ENCODE measurements around the gene CCL21. TPM values are rescaled to one million over a fixed set of nuclear protein-coding genes. Genes with fewer than 3 reads are reported as not detected.

The CCL21 gene
- total and polyA plus RNA-seq, 2 of the 8 experiments (the other 6 are each of a cell fraction or from before 2014, with no cell fraction given), result not detected

DNA sequence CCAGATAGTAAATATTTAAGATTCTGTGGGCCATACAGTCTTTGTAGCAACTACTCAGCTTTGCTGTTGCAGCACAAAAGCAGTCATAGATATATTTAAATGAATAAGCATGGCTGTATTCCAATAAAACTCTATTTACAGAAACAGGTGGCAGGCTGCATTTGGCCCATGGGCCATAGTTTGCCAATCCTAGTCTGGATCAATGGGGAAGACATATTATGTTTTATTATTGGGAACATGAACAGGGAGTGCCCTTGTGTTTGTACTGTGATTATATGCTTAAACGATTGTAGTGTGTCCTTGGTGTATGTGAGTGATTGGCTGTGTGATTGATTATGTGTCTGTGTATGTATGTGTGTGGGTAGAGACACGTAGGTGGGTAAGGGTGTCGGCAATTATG, 35.5 kb downstream of the CCL21 start (continued):
- TF ChIP-seq, protein P1, sequence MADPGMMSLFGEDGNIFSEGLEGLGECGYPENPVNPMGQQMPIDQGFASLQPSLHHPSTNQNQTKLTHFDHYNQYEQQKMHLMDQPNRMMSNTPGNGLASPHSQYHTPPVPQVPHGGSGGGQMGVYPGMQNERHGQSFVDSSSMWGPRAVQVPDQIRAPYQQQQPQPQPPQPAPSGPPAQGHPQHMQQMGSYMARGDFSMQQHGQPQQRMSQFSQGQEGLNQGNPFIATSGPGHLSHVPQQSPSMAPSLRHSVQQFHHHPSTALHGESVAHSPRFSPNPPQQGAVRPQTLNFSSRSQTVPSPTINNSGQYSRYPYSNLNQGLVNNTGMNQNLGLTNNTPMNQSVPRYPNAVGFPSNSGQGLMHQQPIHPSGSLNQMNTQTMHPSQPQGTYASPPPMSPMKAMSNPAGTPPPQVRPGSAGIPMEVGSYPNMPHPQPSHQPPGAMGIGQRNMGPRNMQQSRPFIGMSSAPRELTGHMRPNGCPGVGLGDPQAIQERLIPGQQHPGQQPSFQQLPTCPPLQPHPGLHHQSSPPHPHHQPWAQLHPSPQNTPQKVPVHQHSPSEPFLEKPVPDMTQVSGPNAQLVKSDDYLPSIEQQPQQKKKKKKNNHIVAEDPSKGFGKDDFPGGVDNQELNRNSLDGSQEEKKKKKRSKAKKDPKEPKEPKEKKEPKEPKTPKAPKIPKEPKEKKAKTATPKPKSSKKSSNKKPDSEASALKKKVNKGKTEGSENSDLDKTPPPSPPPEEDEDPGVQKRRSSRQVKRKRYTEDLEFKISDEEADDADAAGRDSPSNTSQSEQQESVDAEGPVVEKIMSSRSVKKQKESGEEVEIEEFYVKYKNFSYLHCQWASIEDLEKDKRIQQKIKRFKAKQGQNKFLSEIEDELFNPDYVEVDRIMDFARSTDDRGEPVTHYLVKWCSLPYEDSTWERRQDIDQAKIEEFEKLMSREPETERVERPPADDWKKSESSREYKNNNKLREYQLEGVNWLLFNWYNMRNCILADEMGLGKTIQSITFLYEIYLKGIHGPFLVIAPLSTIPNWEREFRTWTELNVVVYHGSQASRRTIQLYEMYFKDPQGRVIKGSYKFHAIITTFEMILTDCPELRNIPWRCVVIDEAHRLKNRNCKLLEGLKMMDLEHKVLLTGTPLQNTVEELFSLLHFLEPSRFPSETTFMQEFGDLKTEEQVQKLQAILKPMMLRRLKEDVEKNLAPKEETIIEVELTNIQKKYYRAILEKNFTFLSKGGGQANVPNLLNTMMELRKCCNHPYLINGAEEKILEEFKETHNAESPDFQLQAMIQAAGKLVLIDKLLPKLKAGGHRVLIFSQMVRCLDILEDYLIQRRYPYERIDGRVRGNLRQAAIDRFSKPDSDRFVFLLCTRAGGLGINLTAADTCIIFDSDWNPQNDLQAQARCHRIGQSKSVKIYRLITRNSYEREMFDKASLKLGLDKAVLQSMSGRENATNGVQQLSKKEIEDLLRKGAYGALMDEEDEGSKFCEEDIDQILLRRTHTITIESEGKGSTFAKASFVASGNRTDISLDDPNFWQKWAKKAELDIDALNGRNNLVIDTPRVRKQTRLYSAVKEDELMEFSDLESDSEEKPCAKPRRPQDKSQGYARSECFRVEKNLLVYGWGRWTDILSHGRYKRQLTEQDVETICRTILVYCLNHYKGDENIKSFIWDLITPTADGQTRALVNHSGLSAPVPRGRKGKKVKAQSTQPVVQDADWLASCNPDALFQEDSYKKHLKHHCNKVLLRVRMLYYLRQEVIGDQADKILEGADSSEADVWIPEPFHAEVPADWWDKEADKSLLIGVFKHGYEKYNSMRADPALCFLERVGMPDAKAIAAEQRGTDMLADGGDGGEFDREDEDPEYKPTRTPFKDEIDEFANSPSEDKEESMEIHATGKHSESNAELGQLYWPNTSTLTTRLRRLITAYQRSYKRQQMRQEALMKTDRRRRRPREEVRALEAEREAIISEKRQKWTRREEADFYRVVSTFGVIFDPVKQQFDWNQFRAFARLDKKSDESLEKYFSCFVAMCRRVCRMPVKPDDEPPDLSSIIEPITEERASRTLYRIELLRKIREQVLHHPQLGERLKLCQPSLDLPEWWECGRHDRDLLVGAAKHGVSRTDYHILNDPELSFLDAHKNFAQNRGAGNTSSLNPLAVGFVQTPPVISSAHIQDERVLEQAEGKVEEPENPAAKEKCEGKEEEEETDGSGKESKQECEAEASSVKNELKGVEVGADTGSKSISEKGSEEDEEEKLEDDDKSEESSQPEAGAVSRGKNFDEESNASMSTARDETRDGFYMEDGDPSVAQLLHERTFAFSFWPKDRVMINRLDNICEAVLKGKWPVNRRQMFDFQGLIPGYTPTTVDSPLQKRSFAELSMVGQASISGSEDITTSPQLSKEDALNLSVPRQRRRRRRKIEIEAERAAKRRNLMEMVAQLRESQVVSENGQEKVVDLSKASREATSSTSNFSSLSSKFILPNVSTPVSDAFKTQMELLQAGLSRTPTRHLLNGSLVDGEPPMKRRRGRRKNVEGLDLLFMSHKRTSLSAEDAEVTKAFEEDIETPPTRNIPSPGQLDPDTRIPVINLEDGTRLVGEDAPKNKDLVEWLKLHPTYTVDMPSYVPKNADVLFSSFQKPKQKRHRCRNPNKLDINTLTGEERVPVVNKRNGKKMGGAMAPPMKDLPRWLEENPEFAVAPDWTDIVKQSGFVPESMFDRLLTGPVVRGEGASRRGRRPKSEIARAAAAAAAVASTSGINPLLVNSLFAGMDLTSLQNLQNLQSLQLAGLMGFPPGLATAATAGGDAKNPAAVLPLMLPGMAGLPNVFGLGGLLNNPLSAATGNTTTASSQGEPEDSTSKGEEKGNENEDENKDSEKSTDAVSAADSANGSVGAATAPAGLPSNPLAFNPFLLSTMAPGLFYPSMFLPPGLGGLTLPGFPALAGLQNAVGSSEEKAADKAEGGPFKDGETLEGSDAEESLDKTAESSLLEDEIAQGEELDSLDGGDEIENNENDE (IDR thresholded peaks at IDR 0.05; ENCODE audit: insufficient replicate concordance, low read length), result no peak
- no peak for TF ChIP-seq BCL11A (IDR thresholded peaks at IDR 0.05; ENCODE audit: low read depth in 2 of 2, low read length in 2 of 2)
- TF ChIP-seq, protein P2, sequence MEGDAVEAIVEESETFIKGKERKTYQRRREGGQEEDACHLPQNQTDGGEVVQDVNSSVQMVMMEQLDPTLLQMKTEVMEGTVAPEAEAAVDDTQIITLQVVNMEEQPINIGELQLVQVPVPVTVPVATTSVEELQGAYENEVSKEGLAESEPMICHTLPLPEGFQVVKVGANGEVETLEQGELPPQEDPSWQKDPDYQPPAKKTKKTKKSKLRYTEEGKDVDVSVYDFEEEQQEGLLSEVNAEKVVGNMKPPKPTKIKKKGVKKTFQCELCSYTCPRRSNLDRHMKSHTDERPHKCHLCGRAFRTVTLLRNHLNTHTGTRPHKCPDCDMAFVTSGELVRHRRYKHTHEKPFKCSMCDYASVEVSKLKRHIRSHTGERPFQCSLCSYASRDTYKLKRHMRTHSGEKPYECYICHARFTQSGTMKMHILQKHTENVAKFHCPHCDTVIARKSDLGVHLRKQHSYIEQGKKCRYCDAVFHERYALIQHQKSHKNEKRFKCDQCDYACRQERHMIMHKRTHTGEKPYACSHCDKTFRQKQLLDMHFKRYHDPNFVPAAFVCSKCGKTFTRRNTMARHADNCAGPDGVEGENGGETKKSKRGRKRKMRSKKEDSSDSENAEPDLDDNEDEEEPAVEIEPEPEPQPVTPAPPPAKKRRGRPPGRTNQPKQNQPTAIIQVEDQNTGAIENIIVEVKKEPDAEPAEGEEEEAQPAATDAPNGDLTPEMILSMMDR (IDR thresholded peaks at IDR 0.05; ENCODE audit: control extremely low read depth in 1 of 3, insufficient read depth in 1 of 3, low read depth in 1 of 3, low read length in 3 of 3), result no peak
- no peak for TF ChIP-seq JUND (IDR thresholded peaks at IDR 0.05; ENCODE audit: low read length)
- TF ChIP-seq CTBP2 (IDR thresholded peaks at IDR 0.05; ENCODE audit: borderline replicate concordance, insufficient read depth, insufficient read length, low read length), result no peak
- TF ChIP-seq POLR2AphosphoS5 (IDR thresholded peaks at IDR 0.05; ENCODE audit: low read depth, low read length), result no peak
- TF ChIP-seq BACH1 (IDR thresholded peaks at IDR 0.05; ENCODE audit: low read length), result no peak
- TF ChIP-seq HDAC6 (IDR thresholded peaks at IDR 0.05; ENCODE audit: low read depth, low read length), result no peak
- no peak for TF ChIP-seq CEBPB (IDR thresholded peaks at IDR 0.05; ENCODE audit: low read depth, low read length)
- TF ChIP-seq CHD2 (IDR thresholded peaks at IDR 0.05; ENCODE audit: low read length), result no peak

All from H1 (cell line).